DMS114 treated with DMSO at 0.1 percent for 48 hours (cell line): ENCODE data around the gene GLIPR2.
"Not testable (repeated sequence)": the region's sequence is repeated elsewhere in the genome, so short reads cannot be mapped to it uniquely, and the experiment has no call there.

Experiments
- DNase-seq: peaks from one replicate; lab custom pipeline; 2025; ENCODE audit not compliant: unreplicated experiment; lab: John Stamatoyannopoulos, UW

The GLIPR2 gene

GRCh38 chr9:36121971-36122370, 14.6 kb upstream of the GLIPR2 start:
- DNase-seq, result no peak

- DNase-seq, result no peak
Observed at GRCh38 chr9:36123515-36123914, 13.0 kb upstream of the GLIPR2 start.

GRCh38 chr9:36125062-36125855, 11.3 kb upstream of the GLIPR2 start:
- no peak for DNase-seq

DNA sequence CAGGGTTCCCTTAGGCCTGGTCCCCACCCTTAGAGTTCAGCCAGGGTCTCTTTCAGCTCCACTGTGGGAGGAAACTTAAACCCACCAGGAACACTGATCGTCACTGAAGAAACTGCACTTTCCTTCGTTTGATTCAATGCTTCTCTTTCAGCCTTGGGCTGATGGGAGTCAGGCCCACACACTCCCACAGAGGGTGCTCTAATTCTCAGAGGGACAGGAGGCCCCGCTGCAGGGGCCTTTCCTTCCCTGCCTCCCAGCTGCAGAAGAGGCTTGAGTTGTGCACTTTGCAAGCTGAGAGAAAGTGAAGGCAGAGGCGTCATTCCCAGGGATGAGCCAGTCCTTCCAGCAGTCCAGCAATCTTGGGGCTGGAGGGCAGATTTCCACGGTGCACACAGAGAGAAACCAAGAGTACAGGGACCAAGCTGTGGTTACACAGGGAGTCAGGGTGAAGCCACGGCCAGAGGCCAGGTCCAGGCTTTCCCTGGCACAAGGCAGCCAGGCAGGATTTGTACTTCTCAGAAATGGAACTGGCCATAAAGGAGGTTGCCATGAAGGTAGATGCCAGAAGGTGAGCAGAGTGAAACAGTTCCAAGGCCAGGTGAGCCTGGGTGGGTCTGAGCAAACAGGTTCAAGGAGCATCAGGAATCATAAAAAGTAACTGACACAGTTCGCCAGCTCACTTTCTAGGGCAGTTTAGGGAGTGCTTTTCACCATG, 10.4 kb upstream of the GLIPR2 start:
- no peak for DNase-seq

DNA sequence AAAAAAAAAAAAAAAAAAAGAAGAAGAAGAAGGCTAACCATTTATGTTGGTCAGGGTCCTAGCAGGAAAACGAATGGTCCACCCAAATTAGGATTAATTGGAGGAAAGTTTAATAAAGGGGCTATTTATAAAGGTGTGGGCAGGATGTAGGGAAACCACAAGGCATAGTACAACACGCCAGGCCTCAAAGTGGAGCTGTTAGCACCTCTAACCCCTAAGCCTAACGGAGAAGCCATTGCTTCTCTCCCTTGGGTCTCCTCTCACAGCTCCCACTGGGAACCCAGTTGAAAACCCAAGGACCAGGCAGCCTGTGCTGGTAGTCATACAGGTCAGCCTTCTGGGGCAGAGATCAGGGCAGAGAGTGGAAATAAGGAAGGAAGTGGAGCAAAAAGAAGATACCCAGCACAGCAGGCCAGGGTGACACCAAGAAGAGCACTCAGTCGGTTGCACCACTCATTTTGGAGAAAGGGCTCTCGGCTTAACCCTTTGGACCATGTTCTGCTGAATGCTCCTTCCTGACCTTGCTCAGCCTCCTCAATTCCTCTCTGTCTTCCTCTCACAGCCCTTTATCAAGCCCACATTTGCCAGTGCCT, 8.8 kb upstream of the GLIPR2 start:
- no peak for DNase-seq

GRCh38 chr9:36128349-36128748, 8.2 kb upstream of the GLIPR2 start:
- DNase-seq, result no peak

- DNase-seq, result no peak
Observed at GRCh38 chr9:36129139-36129538, 7.4 kb upstream of the GLIPR2 start.

- DNase-seq, result not testable (repeated sequence)
Observed at GRCh38 chr9:36131666-36132065, 4.9 kb upstream of the GLIPR2 start.

GRCh38 chr9:36132086-36132485, 4.4 kb upstream of the GLIPR2 start:
- no peak for DNase-seq

- no peak for DNase-seq
Observed at GRCh38 chr9:36134761-36135505, 1.6 kb upstream of the GLIPR2 start.

GRCh38 chr9:36135741-36136271, 727 bp upstream of the GLIPR2 start:
- DNase-seq, result no peak

- no peak for DNase-seq
Observed at GRCh38 chr9:36136894-36137391, 410 bp downstream of the GLIPR2 start.

DNA sequence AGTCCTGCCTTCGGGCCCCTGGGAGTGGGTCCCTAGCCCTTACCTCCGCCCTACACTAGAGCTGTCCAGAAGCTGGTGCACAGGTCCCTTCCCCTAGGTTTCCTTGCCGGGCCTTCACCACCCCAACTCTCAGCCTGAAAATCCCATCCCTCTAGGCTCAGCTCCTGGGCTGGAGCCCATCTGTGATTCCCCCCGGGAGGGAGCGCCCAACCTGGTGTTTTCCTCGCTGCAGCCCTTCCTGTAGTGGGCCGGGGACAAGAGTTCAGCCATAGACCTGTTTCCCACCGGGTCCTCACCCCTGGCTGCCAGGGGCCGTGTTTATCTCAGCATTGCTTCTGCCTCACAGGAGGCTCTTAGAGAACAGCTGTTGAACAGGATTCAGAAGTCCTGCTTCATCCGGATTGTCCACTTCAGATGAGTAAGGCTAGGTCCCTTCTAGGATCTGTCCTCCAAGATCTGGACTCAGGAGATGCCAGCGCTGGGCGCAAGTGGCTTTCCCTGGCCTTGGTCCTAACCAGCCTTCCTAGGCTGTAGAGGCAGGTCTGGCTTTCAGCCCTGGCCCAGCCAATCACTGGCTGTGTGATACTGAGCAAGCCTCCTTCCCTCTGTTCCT, 965 bp downstream of the GLIPR2 start:
- no peak for DNase-seq

DNA sequence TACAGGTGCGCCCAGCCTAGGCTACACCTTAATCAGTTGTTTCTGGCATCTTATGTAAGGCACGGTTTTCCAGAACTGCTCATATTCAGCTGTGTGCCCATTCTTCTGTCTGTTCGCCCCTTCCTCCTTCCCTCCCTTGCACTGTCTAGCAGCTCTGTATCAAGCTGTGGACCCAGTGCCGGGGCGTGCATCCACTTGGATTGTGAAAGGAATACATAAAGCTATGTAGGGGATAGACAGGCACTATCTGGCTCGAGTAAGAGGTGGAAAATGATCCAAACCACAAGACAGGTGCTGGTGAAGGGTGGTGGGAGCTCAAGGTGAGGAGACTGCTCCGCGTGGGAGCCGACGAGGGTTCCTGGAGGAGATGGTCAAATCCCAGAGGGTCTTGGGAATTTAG, 2.0 kb downstream of the GLIPR2 start:
- no peak for DNase-seq

- no peak for DNase-seq
Observed at GRCh38 chr9:36138901-36139300, 2.4 kb downstream of the GLIPR2 start.

GRCh38 chr9:36140086-36141084, 3.9 kb downstream of the GLIPR2 start:
- DNase-seq, result no peak

- DNase-seq, result no peak
Observed at GRCh38 chr9:36141288-36141687, 4.8 kb downstream of the GLIPR2 start.

DNA sequence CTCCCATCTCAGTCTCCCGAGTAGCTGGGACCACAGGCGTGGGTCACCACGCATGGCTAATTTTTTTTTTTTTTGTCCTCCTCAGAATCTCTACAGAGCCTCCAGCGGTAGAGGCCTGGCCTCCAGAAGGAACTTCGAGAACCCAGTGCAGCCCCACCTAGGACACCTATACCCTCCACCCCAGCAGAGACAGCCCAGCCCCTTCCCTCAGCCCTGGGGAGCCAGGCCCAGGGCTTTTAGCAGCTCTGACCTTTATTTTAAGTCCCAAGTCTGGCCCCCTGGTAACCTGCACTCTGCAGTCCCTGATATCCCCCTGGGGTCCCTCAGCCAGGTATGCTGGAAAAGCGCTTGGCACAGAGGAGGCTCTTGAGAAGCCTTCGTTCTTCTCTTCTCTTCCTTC, 5.2 kb downstream of the GLIPR2 start:
- no peak for DNase-seq

- DNase-seq, result no peak
Observed at GRCh38 chr9:36142510-36143244, 6.1 kb downstream of the GLIPR2 start.
